H9 (cell line): ENCODE measurements around the gene AURKB. TPM values are rescaled to one million over a fixed set of nuclear protein-coding genes. Genes with fewer than 3 reads are reported as not detected.

Experiments
- DNase-seq: peaks from one replicate; pipeline ENCODE4 v3.0.0-alpha.2; 2017
- H2AFZ ChIP-seq: one replicate; pipeline ENCODE4 v1.6.1; 2013; ENCODE audit warnings: mild to moderate bottlenecking, low read length, control low read depth, moderate library complexity
- H2AK5ac ChIP-seq: 2 replicates; pipeline ENCODE4 v1.6.1; 2013; ENCODE audit warnings: low read length, control low read depth, mixed read lengths; ENCODE audit not compliant: insufficient read length
- H2BK120ac ChIP-seq: one replicate; pipeline ENCODE4 v1.6.1; 2013; ENCODE audit warnings: low read depth, mild to moderate bottlenecking, low read length, control low read depth, inconsistent platforms; ENCODE audit not compliant: poor library complexity, severe bottlenecking
- H2BK12ac ChIP-seq: 2 replicates; pipeline ENCODE4 v1.6.1; 2013; ENCODE audit warnings: low read length, control low read depth, mixed read lengths, low read depth; ENCODE audit not compliant: insufficient read length
- H2BK15ac ChIP-seq: 2 replicates; pipeline ENCODE4 v1.6.1; 2013; ENCODE audit warnings: low read depth, low read length, control low read depth
- H2BK20ac ChIP-seq: one replicate; pipeline ENCODE4 v1.6.1; 2013; ENCODE audit warnings: low read depth, mild to moderate bottlenecking, low read length, control low read depth, inconsistent platforms; ENCODE audit not compliant: poor library complexity, severe bottlenecking
- H2BK5ac ChIP-seq: 2 replicates; pipeline ENCODE4 v1.6.1; 2013; ENCODE audit warnings: low read length, control low read depth, mixed read lengths; ENCODE audit not compliant: insufficient read length
- H3K14ac ChIP-seq: 2 replicates; pipeline ENCODE4 v1.6.1; 2013; ENCODE audit warnings: low read length, control low read depth; ENCODE audit not compliant: insufficient read depth
- H3K18ac ChIP-seq: 2 replicates; pipeline ENCODE4 v1.6.1; 2013; ENCODE audit warnings: low read depth, mild to moderate bottlenecking, mixed read lengths, low read length, control low read depth; ENCODE audit not compliant: insufficient read length
- H3K23ac ChIP-seq: 2 replicates; pipeline ENCODE4 v1.6.1; 2013; ENCODE audit warnings: low read length, control low read depth, mixed read lengths, low read depth; ENCODE audit not compliant: insufficient read length
- H3K23me2 ChIP-seq: 2 replicates; pipeline ENCODE4 v1.6.1; 2013; ENCODE audit warnings: low read depth, mild to moderate bottlenecking, mixed read lengths, low read length, control low read depth; ENCODE audit not compliant: insufficient read length, poor library complexity, severe bottlenecking
- H3K27ac ChIP-seq: 2 replicates; pipeline ENCODE4 v1.5.1; 2013; ENCODE audit warnings: low read length, control low read depth, mixed read lengths, low read depth; ENCODE audit not compliant: insufficient read length
- H3K27me3 ChIP-seq: 2 replicates; pipeline ENCODE4 v1.6.1; 2013; ENCODE audit warnings: low read length, control low read depth, inconsistent platforms; ENCODE audit not compliant: insufficient read depth
- H3K4ac ChIP-seq: 2 replicates; pipeline ENCODE4 v1.6.1; 2013; ENCODE audit warnings: low read depth, mild to moderate bottlenecking, control low read depth, inconsistent platforms, low read length, moderate library complexity
- H3K4me1 ChIP-seq: 2 replicates; pipeline ENCODE4 v1.6.1; 2013; ENCODE audit warnings: low read length, control low read depth, inconsistent platforms; ENCODE audit not compliant: insufficient read depth
- H3K4me2 ChIP-seq: 2 replicates; pipeline ENCODE4 v1.6.1; 2013; ENCODE audit warnings: low read length, control low read depth, mixed read lengths; ENCODE audit not compliant: insufficient read length, insufficient read depth
- H3K56ac ChIP-seq: 2 replicates; pipeline ENCODE4 v1.6.1; 2013; ENCODE audit warnings: low read depth, mild to moderate bottlenecking, mixed read lengths, low read length, control low read depth; ENCODE audit not compliant: insufficient read length
- H3K79me1 ChIP-seq: 2 replicates; pipeline ENCODE4 v1.6.1; 2013; ENCODE audit warnings: low read depth, mild to moderate bottlenecking, moderate library complexity, low read length, control low read depth, inconsistent platforms; ENCODE audit not compliant: insufficient read depth, poor library complexity, severe bottlenecking
- H3K79me2 ChIP-seq: 2 replicates; pipeline ENCODE4 v1.6.1; 2013; ENCODE audit warnings: low read length, control low read depth, inconsistent platforms; ENCODE audit not compliant: insufficient read depth
- H3K9ac ChIP-seq: 2 replicates; pipeline ENCODE4 v1.6.1; 2013; ENCODE audit warnings: low read length, control low read depth, mixed read lengths; ENCODE audit not compliant: insufficient read length; ENCODE audit errors: extremely low read depth
- H3K9me3 ChIP-seq: one replicate; pipeline ENCODE4 v1.6.1; 2013; ENCODE audit warnings: low read depth, low read length, inconsistent platforms; ENCODE audit not compliant: control insufficient read depth
- H3T11ph ChIP-seq: one replicate; pipeline ENCODE4 v1.6.1; 2013; ENCODE audit warnings: mild to moderate bottlenecking, low read length, control low read depth, inconsistent platforms
- H4K20me1 ChIP-seq: one replicate; pipeline ENCODE4 v1.6.1; 2013; ENCODE audit not compliant: control insufficient read depth, insufficient read length, insufficient read depth
- H4K5ac ChIP-seq: 2 replicates; pipeline ENCODE4 v1.6.1; 2013; ENCODE audit warnings: low read depth, mild to moderate bottlenecking, mixed read lengths, low read length, control low read depth; ENCODE audit not compliant: insufficient read length
- H4K8ac ChIP-seq: replicated peaks from 2 replicates; pipeline ENCODE4 v1.6.1; 2013; ENCODE audit warnings: low read length, control low read depth, mixed read lengths, low read depth; ENCODE audit not compliant: insufficient read length
- H4K91ac ChIP-seq: 2 replicates; pipeline ENCODE4 v1.6.1; 2013; ENCODE audit warnings: low read depth, mild to moderate bottlenecking, moderate library complexity, mixed read lengths, low read length, control low read depth; ENCODE audit not compliant: insufficient read length
- H3K27ac Mint-ChIP-seq, 3 experiments: 2 replicates in 2 of 3; 3 replicates in 1 of 3; pipeline ENCODE4 v1.8.0; 2020 to 2021; ENCODE audit warnings: mixed read lengths in 3 of 3, mild to moderate bottlenecking in 1 of 3, moderate library complexity in 1 of 3
- H3K27me3 Mint-ChIP-seq: 2 replicates; pipeline ENCODE4 v1.8.0; 2021; ENCODE audit warnings: low read depth, mild to moderate bottlenecking, moderate library complexity, mixed read lengths
- H3K36me3 Mint-ChIP-seq, 3 experiments: 2 replicates in 2 of 3; 3 replicates in 1 of 3; pipeline ENCODE4 v1.8.0; 2020 to 2021; ENCODE audit warnings: low read depth in 3 of 3, mixed read lengths in 3 of 3; ENCODE audit not compliant: insufficient read depth in 1 of 3
- H3K4me1 Mint-ChIP-seq, 2 experiments: 2 replicates each; pipeline ENCODE4 v1.8.0; 2020; ENCODE audit warnings: mixed read lengths in 2 of 2
- H3K4me3 Mint-ChIP-seq, 2 experiments: 2 replicates in 1 of 2; 3 replicates in 1 of 2; pipeline ENCODE4 v1.8.0; 2020 to 2021; ENCODE audit warnings: mild to moderate bottlenecking in 2 of 2, mixed read lengths in 2 of 2, moderate library complexity in 1 of 2
- H3K9me3 Mint-ChIP-seq, 2 experiments: 2 replicates in 1 of 2; 3 replicates in 1 of 2; pipeline ENCODE4 v1.8.0; 2020; ENCODE audit warnings: mild to moderate bottlenecking in 2 of 2, mixed read lengths in 2 of 2, moderate library complexity in 1 of 2
- WGBS: extraction: QIAGEN DNeasy Blood & Tissue Kit; methylation state at CpG from one replicate; pipeline ENCODE4 v1.1.7; 2013; ENCODE audit warnings: missing lambda C conversion rate, low lambda C conversion rate, mixed read lengths; ENCODE audit not compliant: insufficient read length; ENCODE audit errors: extremely low coverage; 5-methylcytosine and 5-hydroxymethylcytosine counted together
- total RNA-seq: library from RNA; stranded (reverse); gene quantifications from 2 replicates; pipeline ENCODE4 v1.2.1, GENCODE V29; 2021
- TF ChIP-seq, protein P1 (sequence below): fragments of 200-600 bp; sonication (generic); conservative IDR thresholded peaks from 3 replicates; pipeline ENCODE4 v1.8.0; 2021; ENCODE audit warnings: antibody characterized with exemption, mild to moderate bottlenecking

The AURKB gene
- total RNA-seq, 1 experiment from 2014 or later = 171 TPM

GRCh38 chr17:8237886-8238285, 27.5 kb upstream of the AURKB start:
- H3K9ac ChIP-seq = no peak overlapping the region
- TF ChIP-seq, protein P1, sequence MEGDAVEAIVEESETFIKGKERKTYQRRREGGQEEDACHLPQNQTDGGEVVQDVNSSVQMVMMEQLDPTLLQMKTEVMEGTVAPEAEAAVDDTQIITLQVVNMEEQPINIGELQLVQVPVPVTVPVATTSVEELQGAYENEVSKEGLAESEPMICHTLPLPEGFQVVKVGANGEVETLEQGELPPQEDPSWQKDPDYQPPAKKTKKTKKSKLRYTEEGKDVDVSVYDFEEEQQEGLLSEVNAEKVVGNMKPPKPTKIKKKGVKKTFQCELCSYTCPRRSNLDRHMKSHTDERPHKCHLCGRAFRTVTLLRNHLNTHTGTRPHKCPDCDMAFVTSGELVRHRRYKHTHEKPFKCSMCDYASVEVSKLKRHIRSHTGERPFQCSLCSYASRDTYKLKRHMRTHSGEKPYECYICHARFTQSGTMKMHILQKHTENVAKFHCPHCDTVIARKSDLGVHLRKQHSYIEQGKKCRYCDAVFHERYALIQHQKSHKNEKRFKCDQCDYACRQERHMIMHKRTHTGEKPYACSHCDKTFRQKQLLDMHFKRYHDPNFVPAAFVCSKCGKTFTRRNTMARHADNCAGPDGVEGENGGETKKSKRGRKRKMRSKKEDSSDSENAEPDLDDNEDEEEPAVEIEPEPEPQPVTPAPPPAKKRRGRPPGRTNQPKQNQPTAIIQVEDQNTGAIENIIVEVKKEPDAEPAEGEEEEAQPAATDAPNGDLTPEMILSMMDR = no peak
- no peaks in the 10 kb centered on the region for H3K9me3 Mint-ChIP-seq
- DNase-seq = no peak
- no peak overlapping the region for H3K4me3 Mint-ChIP-seq
- no peak overlapping the region for H3K14ac ChIP-seq
- no peak overlapping the region; a peak in 1 of 7 replicates for H3K27ac Mint-ChIP-seq
- no peak overlapping the region for H3K27ac ChIP-seq
- no peak overlapping the region for H2BK120ac ChIP-seq
- H2BK5ac ChIP-seq = no peak overlapping the region
- H3K18ac ChIP-seq = no peak overlapping the region
- no peak overlapping the region for H3K23ac ChIP-seq
- H2BK20ac ChIP-seq = no peak overlapping the region
- no peak overlapping the region for H2AFZ ChIP-seq
- H4K8ac ChIP-seq = no peak overlapping the region
- H3K9me3 ChIP-seq = no peaks in the 10 kb centered on the region
- H3K4me1 ChIP-seq = no peaks in the 10 kb centered on the region
- no peak overlapping the region for H2BK15ac ChIP-seq
- H4K20me1 ChIP-seq = no peaks in the 10 kb centered on the region
- no peaks in the 10 kb centered on the region for H3K27me3 ChIP-seq
- H3K27me3 Mint-ChIP-seq = no peaks in the 10 kb centered on the region
- H3K79me2 ChIP-seq = no peaks in the 10 kb centered on the region
- no peak overlapping the region for H3K4me2 ChIP-seq
- H3K36me3 Mint-ChIP-seq = peaks cover 36 to 69% (median 64%) of the 10 kb centered on the region in 3 experiments
- no CpG with 5 or more reads among the region's 4 CpGs for WGBS
- no peak overlapping the region for H4K5ac ChIP-seq
- H3K23me2 ChIP-seq = no peaks in the 10 kb centered on the region
- H2AK5ac ChIP-seq = no peak overlapping the region
- no peak overlapping the region for H3K4ac ChIP-seq
- H3K79me1 ChIP-seq = no peaks in the 10 kb centered on the region
- H3K56ac ChIP-seq = no peak overlapping the region
- no peaks in the 10 kb centered on the region for H3K4me1 Mint-ChIP-seq
- no peak overlapping the region for H4K91ac ChIP-seq
- no peak overlapping the region for H2BK12ac ChIP-seq
- H3T11ph ChIP-seq = no peak overlapping the region
